Skin of body (tissue), 2 donors: Measurements from ENCODE around the gene VAC14. TPM values are rescaled to one million over a fixed set of nuclear protein-coding genes. Genes with fewer than 3 reads are reported as not detected.
A peak's percentile ranks its signal among the peaks of the same experiment; 100 is the strongest.

Experiments
- DNase-seq: peaks from one replicate; lab custom pipeline; 2025; lab: John Stamatoyannopoulos, UW
- total RNA-seq: library from RNA; depleted of rRNA; stranded (reverse); fragments of >200 nt; gene quantifications from one replicate; pipeline ENCODE4 v1.2.3, GENCODE V29; 2014

Gene VAC14
- total RNA-seq, 1 donor from 2014 or later: 12.7 TPM

GRCh38 chr16:70725912-70726828 is 74.8 kb downstream of the VAC14 start:
- DNase-seq: peak; percentile 60

GRCh38 chr16:70725024-70725911 is 75.7 kb downstream of the VAC14 start:
- peak; percentile 59 for DNase-seq

- no peak for DNase-seq
These were observed 76.6 kb downstream of the VAC14 start for GRCh38 chr16:70724146-70725023.

GRCh38 chr16:70723740-70724145 is 77.2 kb downstream of the VAC14 start:
- DNase-seq: no peak

GRCh38 chr16:70721202-70721963 is 79.6 kb downstream of the VAC14 start:
- no peak for DNase-seq

- no peak for DNase-seq
These were observed 80.3 kb downstream of the VAC14 start for GRCh38 chr16:70720425-70721201.

- no peak for DNase-seq
These were observed 83.9 kb downstream of the VAC14 start for GRCh38 chr16:70717065-70717464.

GRCh38 chr16:70715860-70716357 is 85.0 kb downstream of the VAC14 start:
- DNase-seq: peak; percentile 83

- DNase-seq: peak; percentile 34
These were observed 85.7 kb downstream of the VAC14 start for GRCh38 chr16:70715055-70715858.

- no peak for DNase-seq
These were observed 86.3 kb downstream of the VAC14 start for GRCh38 chr16:70714581-70715054.

GRCh38 chr16:70713824-70714223 is 87.1 kb downstream of the VAC14 start:
- no peak for DNase-seq

- DNase-seq: no peak
These were observed 87.6 kb downstream of the VAC14 start for GRCh38 chr16:70713342-70713741.

- no peak for DNase-seq
These were observed 88.0 kb downstream of the VAC14 start for GRCh38 chr16:70712942-70713341.

- no peak for DNase-seq
These were observed 88.6 kb downstream of the VAC14 start for GRCh38 chr16:70712359-70712758.

- no peak for DNase-seq
These were observed 89.5 kb downstream of the VAC14 start for GRCh38 chr16:70711211-70712031.

GRCh38 chr16:70710422-70711210 is 90.3 kb downstream of the VAC14 start:
- no peak for DNase-seq

- no peak for DNase-seq
These were observed 91.0 kb downstream of the VAC14 start for GRCh38 chr16:70709942-70710341.
